Activated CD8-positive, alpha-beta memory T cell treated with anti-CD3 and anti-CD28 coated beads for 4 hours (primary cell): ENCODE measurements around the gene NUDT1.
A peak's percentile ranks its signal among the peaks of the same experiment; 100 is the strongest.

ENCODE experiments used
- DNase-seq, 2 donors: peaks; one replicate each; pipeline ENCODE4 v3.0.0-alpha.2; 2020; ENCODE audit warnings: low read depth in 2 of 2

NUDT1 gene

GRCh38 chr7:2241580-2242540, at the start of gene NUDT1, which contains the start of gene MRM2:
NUDT1 (plus strand) TSS chr7:2242226; CDS start chr7:2244575, 2,349 bp downstream.
MRM2 (minus strand) TSS chr7:2242205; CDS start chr7:2242169, 36 bp downstream.
- peak; percentile 38 to 46 for DNase-seq

- DNase-seq = no peak
Observed at GRCh38 chr7:2192831-2193534, 49.0 kb upstream of the NUDT1 start.

GRCh38 chr7:2193575-2194305, 48.3 kb upstream of the NUDT1 start:
- no peak for DNase-seq

- no peak for DNase-seq
Observed at GRCh38 chr7:2195400-2196246, 46.4 kb upstream of the NUDT1 start.

- no peak for DNase-seq
Observed at GRCh38 chr7:2196381-2197378, 45.3 kb upstream of the NUDT1 start.

- DNase-seq = no peak
Observed at GRCh38 chr7:2197436-2198155, 44.4 kb upstream of the NUDT1 start.

- no peak for DNase-seq
Observed at GRCh38 chr7:2198206-2198605, 43.8 kb upstream of the NUDT1 start.

GRCh38 chr7:2198760-2199159, 43.3 kb upstream of the NUDT1 start:
- no peak for DNase-seq

- no peak for DNase-seq
Observed at GRCh38 chr7:2199528-2199927, 42.5 kb upstream of the NUDT1 start.

- DNase-seq = no peak
Observed at GRCh38 chr7:2199956-2200583, 42.0 kb upstream of the NUDT1 start.

GRCh38 chr7:2200584-2200980, 41.4 kb upstream of the NUDT1 start:
- DNase-seq = no peak

GRCh38 chr7:2201128-2201527, 40.9 kb upstream of the NUDT1 start:
- DNase-seq = no peak

GRCh38 chr7:2201686-2202360, 40.2 kb upstream of the NUDT1 start:
- no peak for DNase-seq

- no peak for DNase-seq
Observed at GRCh38 chr7:2202361-2202761, 39.7 kb upstream of the NUDT1 start.

GRCh38 chr7:2202901-2203765, 38.9 kb upstream of the NUDT1 start:
- DNase-seq = no peak

GRCh38 chr7:2203766-2204300, 38.2 kb upstream of the NUDT1 start:
- DNase-seq = no peak

- DNase-seq = no peak
Observed at GRCh38 chr7:2204446-2204845, 37.6 kb upstream of the NUDT1 start.
